Body of pancreas (tissue), 4 donors: ENCODE data around the gene THAP7.

Experiments
- POLR2A ChIP-seq, 3 donors: fragments of 450-650 bp; IDR thresholded peaks; one replicate each; pipeline ENCODE4 v1.6.1; 2016; ENCODE audit warnings: antibody characterized with exemption in 3 of 3, mild to moderate bottlenecking in 2 of 3
- TF ChIP-seq, protein P1 (sequence below), 7 experiments: fragments of 450-650 bp in 4 of 7; fragments of 200-600 bp in 3 of 7; sonication (generic) in 3 of 7; IDR thresholded peaks; one replicate each; pipeline ENCODE4 v1.5.1; 2016 to 2019; ENCODE audit warnings: antibody characterized with exemption in 7 of 7

DNA sequence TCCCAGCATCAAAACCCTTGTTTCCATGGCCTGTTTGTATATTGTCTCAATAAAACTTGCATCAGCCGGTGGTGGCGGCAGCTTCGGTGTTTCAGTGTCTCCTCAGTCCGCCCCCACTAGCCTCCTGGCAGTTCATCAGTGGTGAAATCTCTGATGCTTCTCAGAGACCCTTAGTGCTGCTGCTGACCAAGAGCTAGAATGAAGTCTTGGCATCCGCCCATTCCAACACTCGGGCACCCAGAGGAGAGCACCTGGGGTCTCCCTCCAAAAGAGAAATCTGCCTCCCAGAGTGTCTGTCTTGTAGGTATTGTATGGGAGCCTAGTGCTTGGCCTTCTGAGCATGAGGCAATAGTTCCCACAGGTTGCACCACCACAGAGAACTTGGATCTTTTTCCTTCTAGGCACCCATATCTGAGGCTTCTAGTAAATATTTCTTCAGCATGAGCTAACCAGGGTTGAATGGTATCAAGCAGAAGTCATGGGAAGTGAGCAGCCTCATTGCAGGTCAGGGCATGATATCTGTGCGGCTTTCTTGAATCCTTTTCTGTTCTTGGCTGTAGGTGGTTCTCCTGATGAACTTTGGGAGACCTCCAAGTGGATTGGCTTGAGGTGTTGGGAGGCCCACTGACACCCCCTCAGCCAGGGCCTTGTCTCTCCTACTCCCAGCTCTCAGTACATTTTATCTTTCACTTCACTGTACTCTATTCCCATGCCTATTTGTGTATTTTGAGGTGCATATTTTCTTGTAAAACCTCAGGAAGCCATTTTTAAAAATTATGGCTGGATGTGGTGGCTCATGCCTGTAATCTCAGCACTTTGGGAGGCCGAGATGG is 48.0 kb downstream of the THAP7 start:
- TF ChIP-seq, protein P1, sequence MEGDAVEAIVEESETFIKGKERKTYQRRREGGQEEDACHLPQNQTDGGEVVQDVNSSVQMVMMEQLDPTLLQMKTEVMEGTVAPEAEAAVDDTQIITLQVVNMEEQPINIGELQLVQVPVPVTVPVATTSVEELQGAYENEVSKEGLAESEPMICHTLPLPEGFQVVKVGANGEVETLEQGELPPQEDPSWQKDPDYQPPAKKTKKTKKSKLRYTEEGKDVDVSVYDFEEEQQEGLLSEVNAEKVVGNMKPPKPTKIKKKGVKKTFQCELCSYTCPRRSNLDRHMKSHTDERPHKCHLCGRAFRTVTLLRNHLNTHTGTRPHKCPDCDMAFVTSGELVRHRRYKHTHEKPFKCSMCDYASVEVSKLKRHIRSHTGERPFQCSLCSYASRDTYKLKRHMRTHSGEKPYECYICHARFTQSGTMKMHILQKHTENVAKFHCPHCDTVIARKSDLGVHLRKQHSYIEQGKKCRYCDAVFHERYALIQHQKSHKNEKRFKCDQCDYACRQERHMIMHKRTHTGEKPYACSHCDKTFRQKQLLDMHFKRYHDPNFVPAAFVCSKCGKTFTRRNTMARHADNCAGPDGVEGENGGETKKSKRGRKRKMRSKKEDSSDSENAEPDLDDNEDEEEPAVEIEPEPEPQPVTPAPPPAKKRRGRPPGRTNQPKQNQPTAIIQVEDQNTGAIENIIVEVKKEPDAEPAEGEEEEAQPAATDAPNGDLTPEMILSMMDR (IDR thresholded peaks at IDR 0.05): no peak
- TF ChIP-seq POLR2A (IDR thresholded peaks at IDR 0.05): no peak
